Measurements from ENCODE around the gene WSCD1. TPM values are rescaled to one million over a fixed set of nuclear protein-coding genes. Genes with fewer than 3 reads are reported as not detected.

WSCD1 gene
- 10 to 100 TPM in 1 of 6 donors, 1 to 10 TPM in 5; 1.0 to 17.5 (median 3.8) TPM for total RNA-seq

- H3K4me1 ChIP-seq, result peaks cover 6 to 18% (median 13%) of the 10 kb centered on the region in 4 donors
- no peaks in the 10 kb centered on the region for H3K9me3 ChIP-seq
- peak within 1 kb of the TSS; percentile 40 to 66 (median 59) for H3K4me3 ChIP-seq
- H3K27me3 ChIP-seq, result peaks cover 0 to 12% (median 4%) of the 10 kb centered on the region in 4 donors
- TF ChIP-seq EP300 (IDR thresholded peaks at IDR 0.05), result no peak
- no peak for TF ChIP-seq POLR2AphosphoS5 (IDR thresholded peaks at IDR 0.05)
- TF ChIP-seq CTCF (IDR thresholded peaks at IDR 0.05), result no peak
- TF ChIP-seq POLR2A (IDR thresholded peaks at IDR 0.05), result no peak
- no peaks in the 10 kb centered on the region for H3K36me3 ChIP-seq
- ATAC-seq (ENCODE audit: low FRiP score in 2 of 2), result peak in 1 of 2 donors; percentile 40
- peak in 1 of 2 donors; percentile 86 for DNase-seq
- no peak within 1 kb of the TSS for H3K27ac ChIP-seq
- 2 to 15% methylated on average over 11 to 40 of the region's 71 CpGs for WGBS, 2 donors
Measured at GRCh38 chr17:6069539-6070429, at the start of gene WSCD1. Gene WSCD1, plus strand, starts transcription at chr17:6070379. Its CDS starts 10,280 bp downstream, at chr17:6080659.

GRCh38 chr17:6021011-6021400, 49.2 kb upstream of the WSCD1 start:
- Histone ChIP-seq H3K27me3 (no peaks in the 10 kb centered on the region), H3K9me3 (no peaks in the 10 kb centered on the region), H3K27ac (no peak overlapping the region), H3K36me3 (no peaks in the 10 kb centered on the region), H3K4me3 (no peak overlapping the region), H3K4me1 (no peaks in the 10 kb centered on the region)
- ATAC-seq (ENCODE audit: low FRiP score in 2 of 2) (no peak), DNase-seq (no peak)
- TF ChIP-seq POLR2A (IDR thresholded peaks at IDR 0.05), result no peak
- TF ChIP-seq CTCF (IDR thresholded peaks at IDR 0.05), result no peak
- TF ChIP-seq EP300 (IDR thresholded peaks at IDR 0.05), result no peak
- TF ChIP-seq POLR2AphosphoS5 (IDR thresholded peaks at IDR 0.05), result no peak
- 63 to 72% methylated on average over 5 of the region's 5 CpGs for WGBS, 2 donors

GRCh38 chr17:6021627-6022026, 48.6 kb upstream of the WSCD1 start:
- no peak for ATAC-seq (ENCODE audit: low FRiP score in 2 of 2)
- Histone ChIP-seq H3K4me3 (no peak overlapping the region), H3K4me1 (no peaks in the 10 kb centered on the region), H3K36me3 (no peaks in the 10 kb centered on the region), H3K9me3 (no peaks in the 10 kb centered on the region), H3K27me3 (no peaks in the 10 kb centered on the region), H3K27ac (no peak overlapping the region)
- no peak for DNase-seq
- WGBS, 2 donors, result 71 to 79% methylated on average over 9 of the region's 9 CpGs
- no peak for TF ChIP-seq EP300 (IDR thresholded peaks at IDR 0.05)
- TF ChIP-seq POLR2AphosphoS5 (IDR thresholded peaks at IDR 0.05), result no peak

- TF ChIP-seq EP300 (IDR thresholded peaks at IDR 0.05) (no peak), POLR2AphosphoS5 (IDR thresholded peaks at IDR 0.05) (no peak), POLR2A (IDR thresholded peaks at IDR 0.05) (no peak)
- Histone ChIP-seq H3K4me3 (no peak overlapping the region), H3K9me3 (no peaks in the 10 kb centered on the region), H3K27ac (no peak overlapping the region), H3K27me3 (no peaks in the 10 kb centered on the region), H3K4me1 (no peaks in the 10 kb centered on the region), H3K36me3 (no peaks in the 10 kb centered on the region)
- no peak for DNase-seq
- WGBS, 2 donors, result 69 to 72% methylated on average over 6 of the region's 6 CpGs
- ATAC-seq (ENCODE audit: low FRiP score in 2 of 2), result no peak
Measured at GRCh38 chr17:6023036-6023831, 46.9 kb upstream of the WSCD1 start.

- TF ChIP-seq POLR2A (IDR thresholded peaks at IDR 0.05), result no peak
- no peak for TF ChIP-seq CTCF (IDR thresholded peaks at IDR 0.05)
- TF ChIP-seq EP300 (IDR thresholded peaks at IDR 0.05), result no peak
- TF ChIP-seq POLR2AphosphoS5 (IDR thresholded peaks at IDR 0.05), result no peak
- DNase-seq (no peak), ATAC-seq (ENCODE audit: low FRiP score in 2 of 2) (no peak)
- 87 to 88% methylated on average over 6 of the region's 6 CpGs for WGBS, 2 donors
- no peak overlapping the region for H3K4me3 ChIP-seq
- no peak overlapping the region for H3K27ac ChIP-seq
- no peaks in the 10 kb centered on the region for H3K27me3 ChIP-seq
- H3K4me1 ChIP-seq, result no peaks in the 10 kb centered on the region
- no peaks in the 10 kb centered on the region for H3K9me3 ChIP-seq
- H3K36me3 ChIP-seq, result no peaks in the 10 kb centered on the region
Measured at GRCh38 chr17:6024576-6024975, 45.6 kb upstream of the WSCD1 start.

All from upper lobe of left lung (tissue), 6 donors.